Right ventricle myocardium superior (tissue), 1 donor: ENCODE results near the gene PABPC1L2A. TPM values are rescaled to one million over a fixed set of nuclear protein-coding genes. Genes with fewer than 3 reads are reported as not detected.
"Not testable (repeated sequence)": the region's sequence is repeated elsewhere in the genome, so short reads cannot be mapped to it uniquely, and the experiment has no call there.

Experiments
- ATAC-seq: fragments of 200-7000 bp; cut with Tn5 transposase; one replicate; pipeline ENCODE4 v1.9.1; 2020; ENCODE audit warnings: mild to moderate bottlenecking; ENCODE audit not compliant: poor library complexity
- DNase-seq: peaks from one replicate; pipeline ENCODE4 v3.0.0-alpha.2; 2020
- intact Hi-C: fragments of 100-400 bp; cut with DNase I; formaldehyde crosslinking; loops from one replicate; pipeline ENCODE4 v1.11.2; 2022
- long read RNA-seq: library from polyadenylated mRNA; unstranded; transcript quantifications from one replicate; pipeline ENCODE4 v2.0.0, GENCODE V29; 2021
- total RNA-seq: library from RNA; stranded (reverse); fragmentation: NEBNext Ultra II Directional; extraction: Animal tissue kit (Norgen Biotek cat#: 25700); gene quantifications from one replicate; pipeline ENCODE4 v1.2.1, GENCODE V29; 2021
- donor health status: DM: no; HTN: yes; CAD: no; lungs with severe emphysema.

The PABPC1L2A gene
- total RNA-seq: not detected
- long read RNA-seq: 0 reads

DNA sequence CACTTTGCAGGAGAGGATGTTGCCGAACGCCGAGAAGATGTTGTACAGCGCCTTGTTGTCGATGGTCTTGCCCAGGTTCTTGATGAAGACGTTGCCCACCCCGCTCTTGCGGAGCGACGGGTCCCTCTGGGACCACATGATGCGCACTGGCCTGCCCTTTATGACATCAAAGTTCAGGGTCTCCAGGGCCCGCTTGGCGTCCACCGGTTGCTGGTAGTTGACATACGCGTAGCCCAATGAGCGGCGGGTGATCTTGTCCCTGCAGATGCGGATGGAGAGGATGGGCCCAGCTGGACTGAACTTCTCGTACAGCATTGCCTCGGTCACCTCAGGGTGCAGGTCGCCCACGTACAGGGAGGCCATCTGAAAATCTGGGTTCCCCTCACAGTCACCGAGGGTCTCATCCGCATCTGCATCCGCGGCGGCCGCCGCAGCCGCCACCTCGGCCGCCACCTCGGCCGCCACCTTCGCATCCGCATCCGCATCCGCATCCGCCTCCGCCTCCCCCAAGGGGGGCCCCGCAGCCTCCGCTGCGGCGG is at the start of gene PABPC1L2A:
Gene PABPC1L2A (minus strand): TSS at position 489 of the 539 bp plus-strand sequence. CDS start 126 bp downstream, at position 363.
- DNase-seq, intact Hi-C loops, ATAC-seq: not testable (repeated sequence)

DNA sequence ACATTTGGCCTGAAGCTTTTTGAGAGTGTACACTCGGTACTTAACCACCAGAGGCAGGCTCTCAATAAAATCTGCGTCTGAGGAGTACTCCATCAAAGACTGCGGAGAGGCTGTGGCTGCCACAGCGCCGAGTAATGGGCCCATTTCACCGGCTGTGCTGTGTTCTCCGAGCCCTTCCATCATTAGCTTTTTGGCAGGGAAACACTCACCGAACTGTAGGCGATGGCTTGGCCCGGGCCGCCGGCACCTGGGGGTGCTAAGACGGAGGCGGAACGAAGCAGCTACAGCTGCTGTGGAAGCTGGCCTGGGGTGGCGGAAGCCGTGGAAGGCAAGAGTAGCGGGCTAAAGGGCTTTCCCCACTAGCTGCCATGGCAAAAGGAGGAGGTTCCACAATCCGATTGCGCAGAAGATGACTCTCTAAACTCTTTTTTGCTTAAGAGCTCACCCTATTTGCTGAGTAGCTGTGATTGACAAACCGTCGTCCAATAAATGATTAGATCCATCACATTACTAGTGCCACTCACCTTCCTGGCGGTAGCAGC is 48.5 kb upstream of the PABPC1L2A start:
- intact Hi-C loops: no loop called here
- ATAC-seq (no peak), DNase-seq (no peak)

GRCh38 chrX:73126240-73126639 is 46.9 kb upstream of the PABPC1L2A start:
- intact Hi-C loops: no loop called here
- no peak for DNase-seq
- no peak for ATAC-seq

DNA sequence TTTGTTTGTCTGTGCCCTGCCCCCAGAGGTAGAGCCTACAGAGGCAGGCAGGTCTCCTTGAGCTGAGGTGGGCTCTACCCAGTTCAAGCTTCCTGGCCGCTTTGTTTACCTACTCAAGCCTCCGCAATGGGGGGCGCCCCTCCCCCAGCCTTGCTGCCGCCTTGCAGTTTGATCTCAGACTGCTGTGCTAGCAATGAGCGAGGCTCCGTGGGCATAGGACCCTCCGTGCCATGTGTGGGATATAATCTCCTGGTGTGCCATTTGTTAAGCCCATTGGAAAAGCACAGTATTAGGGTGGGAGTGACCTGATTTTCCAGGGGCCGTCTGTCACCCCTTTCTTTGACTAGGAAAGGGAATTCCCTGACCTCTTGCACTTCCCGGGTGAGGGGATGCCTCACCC is 20.2 kb upstream of the PABPC1L2A start:
- ATAC-seq, intact Hi-C loops, DNase-seq: not testable (repeated sequence)

GRCh38 chrX:73086766-73087165 is 7.5 kb upstream of the PABPC1L2A start:
- intact Hi-C loops, ATAC-seq, DNase-seq: not testable (repeated sequence)

- intact Hi-C loops, ATAC-seq, DNase-seq: not testable (repeated sequence)
Measured at GRCh38 chrX:73079884-73080283, 572 bp upstream of the PABPC1L2A start.

DNA sequence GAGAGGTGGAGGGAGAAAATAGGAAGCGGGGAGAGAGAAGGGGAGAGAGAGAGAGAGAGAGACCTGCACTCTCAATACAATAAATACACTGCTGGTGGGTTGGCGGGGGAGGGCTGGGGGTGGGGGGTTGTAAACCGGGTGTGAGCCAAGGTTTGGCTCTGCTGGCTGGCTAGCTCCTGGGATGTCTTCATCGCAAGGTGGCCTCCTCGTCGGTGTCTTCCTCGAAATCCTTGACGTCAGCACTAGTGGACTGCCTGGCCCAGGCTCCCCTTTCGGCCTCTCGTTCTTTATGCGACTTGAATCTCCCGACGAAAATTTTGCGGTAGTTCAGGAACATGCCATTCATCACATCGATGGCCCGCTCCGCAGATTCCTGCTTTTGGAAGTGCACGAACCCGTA is 715 bp downstream of the PABPC1L2A start:
- intact Hi-C loops, ATAC-seq, DNase-seq: not testable (repeated sequence)

DNA sequence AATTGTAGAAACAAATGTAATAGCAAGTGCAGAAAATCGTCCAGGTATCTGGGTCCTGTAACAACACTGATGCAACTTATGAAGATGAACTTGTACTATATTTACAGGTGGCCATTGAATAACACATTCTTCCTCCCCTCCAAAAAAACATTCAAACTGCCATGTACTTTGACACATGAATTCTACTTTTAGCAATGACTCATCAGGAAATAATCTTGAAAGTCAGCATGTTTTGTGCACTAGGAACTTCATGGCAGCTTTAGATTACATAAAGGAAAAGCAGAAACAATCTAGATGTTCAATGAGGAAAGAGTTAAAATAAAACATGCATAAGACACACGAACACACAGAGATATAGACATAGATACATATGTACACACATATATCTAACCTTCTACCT is 2.5 kb downstream of the PABPC1L2A start:
- intact Hi-C loops: no loop called here
- ATAC-seq: no peak
- DNase-seq: no peak

GRCh38 chrX:73069365-73070035 is 9.8 kb downstream of the PABPC1L2A start:
- DNase-seq: no peak
- no peak for ATAC-seq
- intact Hi-C loops: no loop called here

DNA sequence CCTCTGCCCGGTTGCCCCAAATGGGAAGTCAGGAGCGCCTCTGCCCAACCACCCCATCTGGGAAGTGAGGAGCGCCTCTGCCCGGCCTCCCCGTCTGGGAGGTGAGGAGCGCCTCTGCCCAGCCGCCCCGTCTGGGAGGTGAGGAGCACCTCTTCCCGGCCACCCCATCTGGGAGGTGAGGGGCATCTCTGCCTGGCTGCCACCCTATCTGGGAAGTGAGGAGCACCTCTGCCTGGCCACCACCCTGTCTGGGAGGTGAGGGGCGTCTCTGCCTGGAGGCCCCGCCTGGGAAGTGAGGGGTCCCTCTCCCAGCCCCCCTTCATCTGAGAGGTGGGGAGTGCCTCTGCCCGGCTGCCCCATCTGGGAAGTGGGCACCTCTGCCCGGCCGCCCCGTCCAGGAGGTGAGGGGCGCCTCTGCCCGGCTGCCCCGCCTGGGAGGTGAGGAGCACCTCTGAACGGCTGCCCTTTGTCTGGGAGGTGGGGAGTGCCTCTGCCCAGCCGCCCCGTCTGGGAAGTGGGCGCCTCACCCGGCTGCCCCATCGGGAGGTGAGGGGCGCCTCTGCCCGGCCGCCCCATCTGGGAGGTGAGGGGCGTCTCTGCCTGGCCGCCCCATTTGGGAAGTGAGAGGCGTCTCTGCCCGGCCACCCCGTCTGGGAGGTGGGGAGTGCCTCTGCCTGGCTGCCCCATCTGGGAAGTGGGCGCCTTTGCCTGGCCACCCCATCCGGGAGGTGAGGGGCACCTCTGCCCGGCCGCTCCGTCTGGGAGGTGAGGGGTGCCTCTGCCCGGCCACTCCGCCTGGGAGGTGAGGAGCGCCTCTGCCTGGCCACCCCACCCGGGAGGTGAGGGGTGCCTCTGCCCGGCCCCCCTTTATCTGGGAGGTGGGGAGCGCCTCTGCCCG is 10.6 kb downstream of the PABPC1L2A start:
- intact Hi-C loops: no loop called here
- DNase-seq: no peak
- no peak for ATAC-seq

- intact Hi-C loops, DNase-seq, ATAC-seq: not testable (repeated sequence)
Measured at GRCh38 chrX:73067761-73068466, 11.4 kb downstream of the PABPC1L2A start.

DNA sequence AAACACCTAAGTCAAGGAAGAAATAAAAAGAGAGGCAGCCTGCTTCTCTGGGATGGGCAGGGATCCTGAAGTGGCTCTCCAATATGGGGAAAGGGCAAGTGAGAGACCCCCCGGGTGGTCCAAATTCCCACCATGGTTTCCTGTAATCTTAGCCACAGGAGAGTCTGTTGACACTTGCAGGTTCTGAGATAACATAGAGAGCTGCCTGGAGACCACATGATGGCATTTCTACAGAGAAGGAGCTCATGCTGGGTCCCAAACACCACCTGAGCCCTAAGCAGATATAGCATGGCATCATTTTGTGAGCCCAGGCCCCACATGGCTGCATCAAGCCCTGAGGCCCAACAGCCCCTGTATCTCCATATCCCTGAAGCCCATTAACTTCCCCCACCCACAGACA is 50.4 kb downstream of the PABPC1L2A start:
- intact Hi-C loops: no loop called here
- DNase-seq (no peak), ATAC-seq (no peak)

Other genes starting within 250 kb of the PABPC1L2A start
- gene FAM236C, start 166.9 kb downstream of the PABPC1L2A start, total RNA-seq: not detected
- not detected for gene FAM236A, start 141.3 kb downstream of the PABPC1L2A start, total RNA-seq
- gene DMRTC1, start 135.7 kb downstream of the PABPC1L2A start, total RNA-seq: not detected
- not detected for gene PABPC1L2B, start 76.6 kb downstream of the PABPC1L2A start, total RNA-seq
- 5.4 TPM for gene NAP1L2, start 135.3 kb upstream of the PABPC1L2A start, total RNA-seq